Loucy (cell line): ENCODE results near the gene CCK.

Experiments
- CTCF ChIP-seq: fragments of 200-600 bp; sonication (generic); conservative IDR thresholded peaks from 2 replicates; pipeline ENCODE4 v1.5.1; 2014; ENCODE audit warnings: mild to moderate bottlenecking, antibody characterized with exemption, low read length
- EZH2phosphoT487 ChIP-seq: fragments of 200-600 bp; IDR thresholded peaks from 2 replicates; pipeline ENCODE4 v1.6.1; 2018; ENCODE audit warnings: antibody characterized with exemption, mild to moderate bottlenecking, moderate library complexity, borderline replicate concordance

DNA sequence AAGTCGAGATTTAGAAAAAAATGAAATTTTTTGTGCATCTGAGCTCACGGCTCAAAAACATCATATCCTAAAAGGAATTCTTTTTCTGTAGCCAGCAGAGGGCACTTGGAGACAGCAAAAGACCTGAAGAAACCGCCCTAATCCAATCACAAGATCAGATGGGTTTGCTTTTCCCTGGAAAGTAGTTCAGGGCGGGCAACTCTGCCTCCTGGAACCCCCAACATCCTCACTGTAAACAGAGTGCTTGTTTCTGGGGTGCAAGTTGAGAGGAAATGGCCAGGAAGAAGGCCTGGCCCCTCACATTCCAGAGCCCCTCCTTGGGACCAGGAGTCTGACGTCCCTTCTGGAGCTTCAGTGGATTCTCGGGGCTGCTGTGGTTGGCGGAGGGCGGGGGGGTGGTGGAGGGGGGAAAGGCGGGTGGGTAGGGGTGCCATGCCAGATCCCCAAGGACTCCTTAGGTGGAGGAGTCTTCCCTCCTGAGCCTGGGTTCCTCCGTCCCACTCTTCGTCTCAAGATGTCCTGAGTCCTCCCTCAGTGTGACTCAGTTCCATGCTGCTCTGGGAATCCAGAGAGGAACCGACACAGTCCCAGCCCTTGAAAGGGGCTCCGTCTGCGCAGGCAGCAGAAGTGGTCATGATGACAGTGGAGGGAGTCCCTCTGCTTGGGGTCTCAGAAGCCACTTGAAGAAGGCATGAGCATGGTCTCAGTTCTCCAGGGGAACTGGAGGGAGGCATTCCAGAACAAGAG, 35.9 kb downstream of the CCK start:
- TF ChIP-seq CTCF = peak; percentile 61
- TF ChIP-seq EZH2phosphoT487 = no peak
